GM12801 (cell line): Measurements from ENCODE around the gene HES5.

Source experiments
- TF ChIP-seq, protein P1 (sequence below): IDR thresholded peaks from one replicate; pipeline ENCODE4 v1.5.1; 2011; ENCODE audit warnings: control low read depth; ENCODE audit not compliant: insufficient read length; ENCODE audit errors: extremely low read depth

HES5 gene

DNA sequence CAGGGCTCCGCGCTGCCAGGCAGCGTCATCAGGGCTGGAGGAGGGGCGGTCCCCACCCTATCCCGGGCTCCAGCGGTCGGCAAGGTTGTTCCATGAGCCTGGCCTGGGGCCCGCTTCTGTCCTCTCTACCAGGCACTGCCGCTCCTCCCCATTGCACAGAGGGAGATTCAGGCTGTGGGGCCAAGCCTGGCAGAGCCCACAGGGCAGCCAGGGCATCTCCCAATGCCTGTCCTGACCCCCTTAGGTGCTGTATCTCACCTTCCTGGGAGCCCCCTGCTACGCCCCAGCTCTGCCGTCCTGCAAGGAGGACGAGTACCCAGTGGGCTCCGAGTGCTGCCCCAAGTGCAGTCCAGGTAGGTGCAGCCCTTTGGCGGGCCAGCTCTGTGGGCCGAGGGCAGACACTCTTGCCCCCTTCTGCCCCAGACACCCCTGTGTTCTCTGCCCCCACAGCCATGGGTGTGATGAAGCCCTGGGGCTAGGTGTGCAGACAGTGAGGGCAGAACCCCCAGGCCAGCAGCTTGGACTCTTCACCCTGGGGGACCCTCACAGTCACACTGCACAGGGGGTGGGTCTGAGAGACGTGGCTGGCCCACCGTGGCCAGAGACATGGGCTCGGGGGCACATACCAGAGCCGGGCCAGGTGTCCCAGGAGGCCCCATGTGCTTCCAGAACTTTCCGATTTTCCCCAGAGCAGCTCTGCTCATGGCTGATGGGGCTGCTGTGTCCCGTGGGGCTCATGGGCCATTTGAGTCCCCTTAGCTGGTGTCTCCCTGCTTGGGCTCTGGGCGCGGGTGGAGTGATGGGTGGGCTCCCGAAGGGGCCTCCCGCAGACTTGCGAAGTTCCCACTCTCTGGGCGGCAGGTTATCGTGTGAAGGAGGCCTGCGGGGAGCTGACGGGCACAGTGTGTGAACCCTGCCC lies 27.7 kb upstream of the HES5 start:
- TF ChIP-seq, protein P1, sequence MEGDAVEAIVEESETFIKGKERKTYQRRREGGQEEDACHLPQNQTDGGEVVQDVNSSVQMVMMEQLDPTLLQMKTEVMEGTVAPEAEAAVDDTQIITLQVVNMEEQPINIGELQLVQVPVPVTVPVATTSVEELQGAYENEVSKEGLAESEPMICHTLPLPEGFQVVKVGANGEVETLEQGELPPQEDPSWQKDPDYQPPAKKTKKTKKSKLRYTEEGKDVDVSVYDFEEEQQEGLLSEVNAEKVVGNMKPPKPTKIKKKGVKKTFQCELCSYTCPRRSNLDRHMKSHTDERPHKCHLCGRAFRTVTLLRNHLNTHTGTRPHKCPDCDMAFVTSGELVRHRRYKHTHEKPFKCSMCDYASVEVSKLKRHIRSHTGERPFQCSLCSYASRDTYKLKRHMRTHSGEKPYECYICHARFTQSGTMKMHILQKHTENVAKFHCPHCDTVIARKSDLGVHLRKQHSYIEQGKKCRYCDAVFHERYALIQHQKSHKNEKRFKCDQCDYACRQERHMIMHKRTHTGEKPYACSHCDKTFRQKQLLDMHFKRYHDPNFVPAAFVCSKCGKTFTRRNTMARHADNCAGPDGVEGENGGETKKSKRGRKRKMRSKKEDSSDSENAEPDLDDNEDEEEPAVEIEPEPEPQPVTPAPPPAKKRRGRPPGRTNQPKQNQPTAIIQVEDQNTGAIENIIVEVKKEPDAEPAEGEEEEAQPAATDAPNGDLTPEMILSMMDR, result no peak

DNA sequence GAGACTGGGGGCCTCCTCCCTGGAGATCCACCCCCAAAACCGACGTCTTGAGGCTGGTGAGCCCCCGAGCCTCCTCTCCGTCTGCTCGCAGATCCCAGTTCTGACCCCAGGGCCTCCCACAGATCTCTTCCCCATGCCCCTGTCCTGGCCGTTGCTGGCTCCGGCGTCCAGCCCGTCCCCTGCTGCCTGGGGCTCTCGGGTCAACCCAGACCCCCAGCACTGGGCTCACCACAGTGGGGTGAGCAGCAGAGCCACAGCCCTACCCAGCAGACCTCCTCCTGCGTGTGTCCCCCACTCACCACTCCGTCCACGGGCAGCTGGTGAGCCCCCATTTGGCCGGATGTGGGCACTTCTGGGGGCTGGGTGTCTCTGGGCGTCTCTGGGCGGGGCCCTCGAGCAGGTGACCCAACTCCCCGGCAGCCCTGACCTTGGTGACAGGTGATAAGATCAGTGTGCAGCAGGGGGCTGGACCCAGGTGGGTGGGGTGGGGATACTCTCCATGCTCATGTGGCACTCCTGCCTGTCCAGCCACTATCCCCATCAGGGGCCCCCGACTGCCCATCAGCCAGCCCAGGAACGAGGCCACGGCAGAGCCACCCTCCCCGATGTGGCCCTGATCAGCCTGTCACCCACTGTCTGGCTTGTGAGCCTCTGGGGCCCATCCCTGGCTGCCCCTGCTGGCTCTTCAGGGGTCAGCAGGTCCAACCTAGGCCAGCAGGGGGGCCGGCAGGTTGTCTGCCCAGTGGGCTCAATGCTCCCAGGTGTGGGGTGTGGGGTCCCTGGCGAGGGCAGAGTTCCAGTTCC lies 26.8 kb upstream of the HES5 start:
- TF ChIP-seq, protein P1, result no peak

DNA sequence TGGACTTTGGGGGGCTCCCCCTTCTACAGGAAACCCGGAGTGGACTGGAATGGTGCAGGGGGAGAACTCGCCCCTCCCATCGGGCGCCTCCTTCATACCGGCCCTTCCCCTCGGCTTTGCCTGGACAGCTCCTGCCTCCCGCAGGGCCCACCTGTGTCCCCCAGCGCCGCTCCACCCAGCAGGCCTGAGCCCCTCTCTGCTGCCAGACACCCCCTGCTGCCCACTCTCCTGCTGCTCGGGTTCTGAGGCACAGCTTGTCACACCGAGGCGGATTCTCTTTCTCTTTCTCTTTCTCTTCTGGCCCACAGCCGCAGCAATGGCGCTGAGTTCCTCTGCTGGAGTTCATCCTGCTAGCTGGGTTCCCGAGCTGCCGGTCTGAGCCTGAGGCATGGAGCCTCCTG lies 26.2 kb upstream of the HES5 start, which contains the start of gene TNFRSF14:
Gene TNFRSF14 (plus strand): TSS at position 95 of the 401 bp plus-strand sequence. CDS start 294 bp downstream, at position 389.
- TF ChIP-seq, protein P1, result no peak

DNA sequence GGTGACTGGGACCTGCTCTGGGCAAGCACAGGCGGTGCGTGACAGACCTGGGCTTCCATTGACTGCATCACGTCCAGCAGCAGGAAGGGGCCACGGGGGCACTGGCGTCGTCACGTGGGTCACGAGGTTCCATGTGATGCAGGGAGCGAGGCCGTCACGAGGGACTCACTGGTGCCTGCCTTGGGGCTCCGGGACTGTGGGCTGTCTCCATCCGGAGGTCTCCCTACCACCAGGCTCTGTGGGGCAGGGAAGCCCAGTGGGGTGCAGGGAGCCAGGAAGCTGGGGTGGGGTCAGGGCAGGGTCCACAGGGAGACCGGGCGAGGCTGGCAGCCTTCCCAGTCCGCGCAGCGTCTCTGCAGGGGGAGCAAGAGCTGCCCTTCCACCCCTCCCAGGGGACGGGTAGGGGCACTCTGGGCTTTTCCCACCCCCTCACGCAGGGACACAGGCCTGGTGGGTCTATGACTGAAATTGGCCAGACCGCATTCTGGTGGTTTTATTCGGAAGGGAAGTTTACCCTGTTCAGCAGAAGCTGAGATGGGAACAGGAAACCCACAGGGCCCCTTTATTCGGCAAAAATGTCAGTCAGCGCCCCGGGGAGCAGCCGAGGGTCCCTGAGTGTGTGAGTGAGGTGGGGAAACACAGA lies 25.7 kb upstream of the HES5 start:
- TF ChIP-seq, protein P1, result no peak

DNA sequence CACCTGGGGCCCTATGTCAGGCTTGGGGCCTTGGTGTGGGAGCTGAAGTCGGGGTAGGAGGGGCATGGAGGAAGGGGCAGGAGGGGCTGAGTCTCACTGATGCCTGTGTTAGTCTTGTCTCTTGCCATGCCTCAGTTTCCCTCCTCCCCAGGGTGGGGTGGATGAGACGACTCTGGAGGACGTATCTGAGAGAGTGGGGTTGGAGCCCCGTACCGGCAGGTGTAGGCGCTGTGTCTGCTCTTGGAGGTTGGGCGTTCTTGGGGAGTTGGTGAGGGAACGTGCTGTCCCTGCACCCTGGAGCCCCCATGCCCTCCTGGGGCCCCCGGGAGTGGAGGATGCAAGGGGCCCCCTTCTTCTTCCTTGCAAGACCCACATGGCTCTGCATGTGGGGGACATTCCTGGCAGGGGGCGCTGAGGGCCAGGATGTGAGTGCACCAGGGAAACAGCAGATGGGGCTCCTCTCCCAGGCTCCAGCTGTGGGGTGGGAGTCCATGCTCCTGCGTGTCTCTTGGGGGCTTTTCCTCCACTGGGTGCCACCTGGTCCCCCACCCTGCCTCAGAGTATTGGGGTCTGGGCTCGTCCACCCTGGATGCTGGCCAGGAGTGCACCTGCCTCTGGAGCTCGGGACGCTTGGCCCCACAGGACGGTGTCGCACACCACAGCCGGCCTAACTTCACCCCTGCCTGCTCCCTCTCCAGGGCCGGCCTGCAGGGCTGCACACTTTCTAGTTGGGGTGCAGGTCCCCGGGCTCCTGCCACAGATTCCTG lies 24.7 kb upstream of the HES5 start:
- TF ChIP-seq, protein P1, result no peak

DNA sequence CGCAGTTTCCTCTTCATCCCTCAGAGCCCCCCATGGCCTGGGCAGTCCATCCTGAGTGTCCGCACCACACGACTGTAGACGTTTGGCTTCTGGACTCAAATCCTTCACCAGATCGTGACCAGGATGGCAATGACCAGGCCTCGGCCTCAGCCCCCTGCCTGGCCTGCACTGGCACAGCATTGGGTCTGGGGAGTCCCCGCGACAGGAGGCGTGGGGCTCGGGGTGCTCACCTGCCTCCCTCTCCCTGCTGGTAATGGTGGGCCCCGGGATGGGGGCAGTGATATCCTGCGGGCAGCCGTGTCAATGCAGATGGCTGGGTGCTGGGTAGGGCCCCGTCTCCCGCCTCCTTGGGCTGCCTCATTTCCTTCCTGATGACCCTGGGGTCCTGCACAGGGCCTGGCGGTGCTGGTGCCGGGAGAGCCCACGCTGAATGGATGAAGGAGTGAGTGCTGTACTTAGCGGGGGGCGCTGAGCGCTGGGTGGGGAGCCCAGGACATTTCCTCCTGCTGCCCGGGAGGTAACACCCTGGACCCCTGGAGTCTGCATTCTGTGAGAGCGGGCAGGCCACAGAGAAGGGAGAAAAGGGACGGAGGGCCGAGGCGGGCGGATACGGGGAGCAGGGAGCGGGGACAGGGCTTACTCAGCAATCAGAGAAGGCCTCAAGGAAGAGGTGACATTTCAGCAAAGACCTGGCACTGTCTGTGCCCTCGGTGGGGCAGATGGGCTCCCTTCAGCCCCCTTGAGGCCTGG lies 24.0 kb upstream of the HES5 start:
- TF ChIP-seq, protein P1, result no peak
